Keratinocyte (primary cell): ENCODE results near the gene GNG13. TPM values are rescaled to one million over a fixed set of nuclear protein-coding genes. Genes with fewer than 3 reads are reported as not detected.

Source experiments
- DNase-seq: peaks from one replicate; pipeline ENCODE4 v3.0.0-alpha.2; 2011; ENCODE audit warnings: low read depth, missing footprints, low spot score
- FAIRE-seq: peaks from 2 replicates; lab custom pipeline; 2011; peaks lifted over from hg19 to GRCh38; lab: Jason Lieb, UNC
- H2AFZ ChIP-seq: 2 replicates; pipeline ENCODE4 v1.6.0; 2012; ENCODE audit warnings: low read length, control low read depth, inconsistent platforms; ENCODE audit not compliant: control insufficient read depth
- H3K27ac ChIP-seq: 2 replicates; pipeline ENCODE4 v1.5.1; 2011; ENCODE audit warnings: low read length; ENCODE audit not compliant: control insufficient read depth, insufficient read depth
- H3K27me3 ChIP-seq: 3 replicates; pipeline ENCODE4 v1.6.0; 2011; ENCODE audit warnings: low read length; ENCODE audit not compliant: control insufficient read depth, insufficient read depth; ENCODE audit errors: extremely low read depth
- H3K36me3 ChIP-seq, 2 experiments: 2 replicates in 1 of 2; 3 replicates in 1 of 2; pipeline ENCODE4 v1.5.1; 2011; ENCODE audit warnings: low read length in 2 of 2, mild to moderate bottlenecking in 1 of 2; ENCODE audit not compliant: control insufficient read depth in 2 of 2, insufficient read depth in 2 of 2; ENCODE audit errors: extremely low read depth in 1 of 2
- H3K4me1 ChIP-seq: 3 replicates; pipeline ENCODE4 v1.5.1; 2011; ENCODE audit warnings: low read length; ENCODE audit not compliant: control insufficient read depth, insufficient read depth; ENCODE audit errors: extremely low read depth
- H3K4me2 ChIP-seq: 3 replicates; pipeline ENCODE4 v1.6.0; 2011; ENCODE audit warnings: low read depth, low read length; ENCODE audit not compliant: control insufficient read depth, insufficient read depth; ENCODE audit errors: extremely low read depth
- H3K4me3 ChIP-seq, 3 experiments: fragments of 200-600 bp in 1 of 3; sonication (generic) in 1 of 3; 2 replicates in 2 of 3; 3 replicates in 1 of 3; pipeline ENCODE4 v1.5.1; 2011 to 2016; ENCODE audit warnings: low read length in 3 of 3, mild to moderate bottlenecking in 3 of 3, control low read depth in 2 of 3, inconsistent platforms in 1 of 3, low read depth in 1 of 3, mixed read lengths in 1 of 3, mixed run types in 1 of 3, moderate library complexity in 1 of 3; ENCODE audit not compliant: control insufficient read depth in 2 of 3, insufficient read depth in 2 of 3; ENCODE audit errors: extremely low read depth in 1 of 3
- H3K79me2 ChIP-seq: 2 replicates; pipeline ENCODE4 v1.6.0; 2012; ENCODE audit warnings: low read length; ENCODE audit not compliant: control insufficient read depth, insufficient read depth
- H3K9ac ChIP-seq: 3 replicates; pipeline ENCODE4 v1.6.0; 2011; ENCODE audit warnings: low read length; ENCODE audit not compliant: control insufficient read depth, insufficient read depth; ENCODE audit errors: extremely low read depth
- H3K9me1 ChIP-seq: 3 replicates; pipeline ENCODE4 v1.6.0; 2011; ENCODE audit warnings: low read length; ENCODE audit not compliant: control insufficient read depth, insufficient read depth; ENCODE audit errors: extremely low read depth
- H3K9me3 ChIP-seq: 2 replicates; pipeline ENCODE4 v1.5.1; 2012; ENCODE audit warnings: low read depth, low read length; ENCODE audit not compliant: control insufficient read depth
- H4K20me1 ChIP-seq: 3 replicates; pipeline ENCODE4 v1.6.0; 2011; ENCODE audit warnings: low read length; ENCODE audit not compliant: control insufficient read depth, insufficient read depth; ENCODE audit errors: extremely low read depth
- CTCF ChIP-seq, 3 experiments: IDR thresholded peaks in 1 of 3; conservative IDR thresholded peaks in 1 of 3; optimal IDR thresholded peaks in 1 of 3; 2 replicates in 2 of 3; 3 replicates in 1 of 3; pipeline versions ENCODE3 to v1.5.1; 2011; ENCODE audit warnings: low read length in 3 of 3, mild to moderate bottlenecking in 3 of 3, moderate library complexity in 2 of 3, control low read depth in 1 of 3, inconsistent platforms in 1 of 3; ENCODE audit not compliant: insufficient read depth in 2 of 3; ENCODE audit errors: extremely low read depth in 1 of 3
- EZH2 ChIP-seq: IDR thresholded peaks from one replicate; pipeline ENCODE4 v1.6.1; 2012; ENCODE audit warnings: inconsistent platforms, mild to moderate bottlenecking, low read length, moderate library complexity
- dilution Hi-C: fragments of 300-500 bp; cut with MboI; formaldehyde crosslinking; loops from one replicate; pipeline ENCODE4 v1.7.0; 2020; ENCODE audit warnings: low sequenced_read_pairs; ENCODE audit not compliant: extremely low pct_ligation_motif_present
- polyA plus RNA-seq, 5 experiments: library from polyadenylated mRNA; depleted of rRNA in 3 of 5; stranded (reverse) in 3 of 5; stranded (forward) in 1 of 5; unstranded in 1 of 5; fragments of >200 nt; gene quantifications; 1 replicate in 1 of 5; 2 replicates in 3 of 5; 3 replicates in 1 of 5; pipeline versions ENCODE4 v1.2.1 to v1.2.3, GENCODE V29; 2011 to 2012; ENCODE audit warnings: missing spikeins in 2 of 5, low read depth in 1 of 5, low replicate concordance in 1 of 5

The GNG13 gene
- polyA plus RNA-seq, 1 donor (not counting 4 experiments of a cell fraction or from before 2014, with no cell fraction given): not detected

- Histone ChIP-seq H3K9ac (no peak overlapping the region), H3K4me3 (no peak overlapping the region), H3K4me1 (peaks cover 2% of the 10 kb centered on the region), H3K27ac (no peak overlapping the region), H4K20me1 (no peaks in the 10 kb centered on the region), H3K4me2 (peak overlapping the region; percentile 51), H3K79me2 (no peaks in the 10 kb centered on the region), H3K27me3 (peaks cover 9% of the 10 kb centered on the region), H3K9me1 (no peaks in the 10 kb centered on the region), H2AFZ (peak overlapping the region; percentile 83), H3K9me3 (no peaks in the 10 kb centered on the region), H3K36me3 (no peaks in the 10 kb centered on the region)
- TF ChIP-seq CTCF (optimal IDR thresholded peaks at IDR 0.05 in 1 of 3, IDR thresholded peaks at IDR 0.05 in 1 of 3, conservative IDR thresholded peaks at IDR 0.05 in 1 of 3; ENCODE audit: extremely low read depth in 1 of 3, insufficient read depth in 2 of 3, low read length in 3 of 3) (no peak), EZH2 (no peak)
- dilution Hi-C loops: no loop called here
- FAIRE-seq: no peak
- DNase-seq: no peak
Measured at GRCh38 chr16:751152-752006, 49.2 kb downstream of the GNG13 start.

DNA sequence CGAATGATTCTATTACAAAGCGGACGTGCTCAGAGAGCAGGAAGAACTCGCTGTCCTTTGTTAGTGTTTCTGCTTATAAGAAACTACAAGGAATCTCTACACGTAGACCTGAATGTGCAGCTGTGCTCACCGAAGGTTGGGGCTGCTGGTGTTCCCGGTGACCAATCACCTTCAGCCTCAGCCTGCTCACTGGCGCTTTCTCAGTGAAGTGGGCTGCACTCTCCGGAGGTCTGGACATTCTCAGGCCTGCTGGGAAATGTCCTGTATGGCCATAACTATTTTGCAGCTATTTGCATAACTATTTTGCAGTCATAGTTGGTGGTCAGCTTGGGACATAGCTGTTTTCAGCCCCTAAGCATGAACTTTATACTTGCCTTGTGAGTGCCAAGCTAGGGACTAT lies 50.0 kb downstream of the GNG13 start:
- H2AFZ ChIP-seq: no peak overlapping the region
- no peaks in the 10 kb centered on the region for H3K9me1 ChIP-seq
- no peaks in the 10 kb centered on the region for H3K9me3 ChIP-seq
- H3K27ac ChIP-seq: no peak overlapping the region
- H3K4me3 ChIP-seq: no peak overlapping the region
- DNase-seq: no peak
- peaks cover 9% of the 10 kb centered on the region for H3K27me3 ChIP-seq
- peaks cover 2% of the 10 kb centered on the region for H3K4me1 ChIP-seq
- H4K20me1 ChIP-seq: no peaks in the 10 kb centered on the region
- no peak for TF ChIP-seq EZH2
- no peak for TF ChIP-seq CTCF (optimal IDR thresholded peaks at IDR 0.05 in 1 of 3, IDR thresholded peaks at IDR 0.05 in 1 of 3, conservative IDR thresholded peaks at IDR 0.05 in 1 of 3; ENCODE audit: extremely low read depth in 1 of 3, insufficient read depth in 2 of 3, low read length in 3 of 3)
- no peaks in the 10 kb centered on the region for H3K79me2 ChIP-seq
- H3K36me3 ChIP-seq: no peaks in the 10 kb centered on the region
- H3K4me2 ChIP-seq: no peak overlapping the region
- dilution Hi-C loops: no loop called here
- FAIRE-seq: no peak
- H3K9ac ChIP-seq: no peak overlapping the region
